ENCODE data around the gene BTBD16.

The BTBD16 gene

GRCh38 chr10:122254831-122255230, 16.3 kb upstream of the BTBD16 start:
- H3K4me1 ChIP-seq = no peaks in the 10 kb centered on the region
- no peaks in the 10 kb centered on the region for H3K27me3 ChIP-seq
- no peaks in the 10 kb centered on the region; the same call in 1 of the 2 replicates for H3K36me3 ChIP-seq
- no peak overlapping the region for H3K4me3 ChIP-seq (ENCODE audit: low read depth, low read length)
- TF ChIP-seq, protein P1, sequence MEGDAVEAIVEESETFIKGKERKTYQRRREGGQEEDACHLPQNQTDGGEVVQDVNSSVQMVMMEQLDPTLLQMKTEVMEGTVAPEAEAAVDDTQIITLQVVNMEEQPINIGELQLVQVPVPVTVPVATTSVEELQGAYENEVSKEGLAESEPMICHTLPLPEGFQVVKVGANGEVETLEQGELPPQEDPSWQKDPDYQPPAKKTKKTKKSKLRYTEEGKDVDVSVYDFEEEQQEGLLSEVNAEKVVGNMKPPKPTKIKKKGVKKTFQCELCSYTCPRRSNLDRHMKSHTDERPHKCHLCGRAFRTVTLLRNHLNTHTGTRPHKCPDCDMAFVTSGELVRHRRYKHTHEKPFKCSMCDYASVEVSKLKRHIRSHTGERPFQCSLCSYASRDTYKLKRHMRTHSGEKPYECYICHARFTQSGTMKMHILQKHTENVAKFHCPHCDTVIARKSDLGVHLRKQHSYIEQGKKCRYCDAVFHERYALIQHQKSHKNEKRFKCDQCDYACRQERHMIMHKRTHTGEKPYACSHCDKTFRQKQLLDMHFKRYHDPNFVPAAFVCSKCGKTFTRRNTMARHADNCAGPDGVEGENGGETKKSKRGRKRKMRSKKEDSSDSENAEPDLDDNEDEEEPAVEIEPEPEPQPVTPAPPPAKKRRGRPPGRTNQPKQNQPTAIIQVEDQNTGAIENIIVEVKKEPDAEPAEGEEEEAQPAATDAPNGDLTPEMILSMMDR (IDR thresholded peaks at IDR 0.05; ENCODE audit: low read depth, low read length) = no peak
- no peak for DNase-seq
- no peaks in the 10 kb centered on the region for H3K9me3 ChIP-seq

- H3K36me3 ChIP-seq = no peaks in the 10 kb centered on the region
Measured at GRCh38 chr10:122255509-122256301, 15.4 kb upstream of the BTBD16 start.

DNA sequence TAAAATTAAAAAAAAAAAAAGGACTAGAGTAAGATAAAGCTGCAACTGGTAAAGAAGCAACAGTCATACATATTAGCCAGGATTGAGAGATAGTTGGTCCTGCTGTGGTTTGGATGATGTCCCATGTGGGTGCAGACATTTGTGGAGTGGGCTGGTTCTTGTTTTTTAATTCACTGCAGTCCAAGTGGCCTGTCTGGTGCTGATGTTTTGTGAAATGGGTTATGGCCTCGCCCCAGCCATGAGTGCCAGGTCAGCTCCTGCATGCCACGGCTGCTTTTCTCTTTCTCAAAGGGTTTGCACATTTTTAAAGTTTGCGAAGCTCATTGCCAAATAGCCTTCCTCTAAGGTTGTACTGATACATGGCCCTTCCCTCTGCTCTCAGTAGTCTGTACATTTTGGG, 14.1 kb upstream of the BTBD16 start:
- Histone ChIP-seq H3K4me1 (no peaks in the 10 kb centered on the region), H3K36me3 (no peaks in the 10 kb centered on the region), H3K4me3 (ENCODE audit: low read depth, low read length) (no peak overlapping the region), H3K9me3 (no peaks in the 10 kb centered on the region), H3K27me3 (no peaks in the 10 kb centered on the region)
- DNase-seq = no peak
- TF ChIP-seq, protein P1 (IDR thresholded peaks at IDR 0.05; ENCODE audit: low read depth, low read length) = no peak

More at GRCh38 chr10:122255509-122256301, 15.4 kb upstream of the BTBD16 start:
- Histone ChIP-seq H3K4me1 (no peaks in the 10 kb centered on the region), H3K9me3 (no peaks in the 10 kb centered on the region), H3K4me3 (ENCODE audit: low read depth, low read length) (no peak overlapping the region), H3K27me3 (no peaks in the 10 kb centered on the region)
- TF ChIP-seq, protein P1 (IDR thresholded peaks at IDR 0.05; ENCODE audit: low read depth, low read length) = no peak
- DNase-seq = no peak

GRCh38 chr10:122258136-122259074, 12.7 kb upstream of the BTBD16 start:
- DNase-seq = no peak
- no peaks in the 10 kb centered on the region for H3K36me3 ChIP-seq
- TF ChIP-seq, protein P1 (IDR thresholded peaks at IDR 0.05; ENCODE audit: low read depth, low read length) = no peak
- no peaks in the 10 kb centered on the region for H3K9me3 ChIP-seq
- no peaks in the 10 kb centered on the region for H3K4me1 ChIP-seq
- no peaks in the 10 kb centered on the region for H3K27me3 ChIP-seq
- H3K4me3 ChIP-seq (ENCODE audit: low read depth, low read length) = no peak overlapping the region

DNA sequence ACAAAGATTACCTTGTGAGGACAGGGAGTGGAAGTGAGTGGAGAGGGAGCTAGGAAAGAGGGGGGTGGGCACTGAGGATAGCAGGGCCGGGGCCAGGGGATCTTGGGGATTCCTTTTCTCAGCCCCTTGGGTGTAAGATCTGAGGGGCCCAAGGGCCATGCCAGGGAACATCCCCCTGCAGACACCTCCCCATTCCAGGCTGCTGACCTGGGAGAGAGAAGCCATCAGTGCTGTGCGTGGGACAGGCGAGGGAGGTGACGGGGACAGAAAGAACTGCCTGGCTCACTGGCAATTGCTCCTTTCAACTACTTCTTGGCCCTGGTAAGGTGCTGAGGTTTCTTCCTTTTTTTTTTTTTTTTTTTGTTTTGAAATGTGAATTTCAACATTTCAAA, 12.0 kb upstream of the BTBD16 start:
- Histone ChIP-seq H3K4me3 (ENCODE audit: low read depth, low read length) (no peak overlapping the region), H3K27me3 (no peaks in the 10 kb centered on the region), H3K36me3 (no peaks in the 10 kb centered on the region), H3K4me1 (no peaks in the 10 kb centered on the region), H3K9me3 (no peaks in the 10 kb centered on the region)
- TF ChIP-seq, protein P1 (IDR thresholded peaks at IDR 0.05; ENCODE audit: low read depth, low read length) = no peak
- DNase-seq = no peak
